GM12878 (cell line): ENCODE results near the gene CHERP.

Experiments
- BACH1 ChIP-seq: fragments of 450-650 bp; IDR thresholded peaks from 2 replicates; pipeline ENCODE4 v1.6.1; 2017; ENCODE audit warnings: mild to moderate bottlenecking, borderline replicate concordance
- BCL11A ChIP-seq: IDR thresholded peaks from 2 replicates; pipeline ENCODE4 v1.6.1; 2011; ENCODE audit warnings: low read depth, low read length
- CBX3 ChIP-seq: fragments of 200-600 bp; sonication (generic); IDR thresholded peaks from 2 replicates; pipeline ENCODE4 v1.6.1; 2016; ENCODE audit warnings: low read depth, borderline replicate concordance
- CTCF ChIP-seq, 3 experiments: IDR thresholded peaks in 2 of 3; conservative IDR thresholded peaks in 1 of 3; 2 replicates each; pipeline ENCODE4 v1.5.1; 2011; ENCODE audit warnings: low read depth in 3 of 3, low read length in 3 of 3, mild to moderate bottlenecking in 3 of 3, control low read depth in 2 of 3, moderate library complexity in 2 of 3, inconsistent platforms in 1 of 3, mixed read lengths in 1 of 3; ENCODE audit not compliant: control insufficient read depth in 2 of 3, insufficient read depth in 1 of 3; ENCODE audit errors: extremely low read depth in 1 of 3
- EZH2 ChIP-seq: IDR thresholded peaks from 2 replicates; pipeline ENCODE4 v1.6.1; 2012; ENCODE audit warnings: low read depth, mild to moderate bottlenecking, control low read depth, inconsistent platforms, low read length, borderline replicate concordance; ENCODE audit not compliant: control insufficient read depth
- HDAC2 ChIP-seq: fragments of 200-600 bp; sonication (generic); IDR thresholded peaks from 2 replicates; pipeline ENCODE4 v1.6.1; 2017
- MTA3 ChIP-seq: IDR thresholded peaks from 2 replicates; pipeline ENCODE4 v1.6.1; 2012; ENCODE audit warnings: low read length, inconsistent platforms, borderline replicate concordance
- PAX5 ChIP-seq: IDR thresholded peaks from 2 replicates; pipeline ENCODE4 v1.6.1; 2011; ENCODE audit warnings: low read depth, low read length, borderline replicate concordance
- POLR2AphosphoS5 ChIP-seq: IDR thresholded peaks from 2 replicates; pipeline ENCODE4 v1.6.1; 2011; ENCODE audit warnings: mild to moderate bottlenecking, low read length, inconsistent platforms
- TF ChIP-seq, protein P1 (sequence below): fragments of 450-650 bp; IDR thresholded peaks from 2 replicates; pipeline ENCODE4 v1.6.1; 2016; ENCODE audit warnings: mild to moderate bottlenecking, moderate library complexity, borderline replicate concordance
- TF ChIP-seq, protein P2 (sequence below): IDR thresholded peaks from 2 replicates; pipeline ENCODE4 v1.6.1; 2012; ENCODE audit warnings: low read depth, low read length, improper control_type of control experiment
- TF ChIP-seq, protein P3 (sequence below): IDR thresholded peaks from 2 replicates; pipeline ENCODE4 v1.6.1; 2011; ENCODE audit warnings: borderline replicate concordance, low read depth, mild to moderate bottlenecking, moderate library complexity, low read length; ENCODE audit not compliant: insufficient read depth, poor library complexity, severe bottlenecking

DNA sequence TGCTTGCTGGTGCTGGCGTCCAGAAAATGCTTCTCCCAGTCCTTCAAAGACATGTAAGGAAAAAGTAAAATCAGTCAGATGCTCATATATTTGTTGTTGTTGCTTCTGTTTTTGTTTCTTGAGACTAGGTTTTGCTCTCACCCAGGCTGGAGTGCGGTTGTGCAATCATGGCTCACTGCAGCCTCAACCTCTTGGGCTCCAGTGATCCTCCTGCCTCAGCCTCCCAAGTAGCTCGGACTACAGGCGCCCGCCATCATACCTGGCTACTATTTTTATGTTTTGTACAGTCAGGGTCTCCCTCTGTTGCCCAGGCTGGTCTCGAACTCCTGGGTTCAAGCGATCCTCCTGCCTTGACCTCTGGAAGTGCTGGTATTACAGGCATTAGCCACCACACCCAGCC lies 59.5 kb downstream of the CHERP start:
- TF ChIP-seq CTCF (IDR thresholded peaks at IDR 0.05 in 2 of 3, conservative IDR thresholded peaks at IDR 0.05 in 1 of 3; ENCODE audit: control insufficient read depth in 2 of 3, extremely low read depth in 1 of 3, insufficient read depth in 1 of 3, low read depth in 3 of 3, low read length in 3 of 3) = no peak
- TF ChIP-seq HDAC2 = no peak
- TF ChIP-seq, protein P1, sequence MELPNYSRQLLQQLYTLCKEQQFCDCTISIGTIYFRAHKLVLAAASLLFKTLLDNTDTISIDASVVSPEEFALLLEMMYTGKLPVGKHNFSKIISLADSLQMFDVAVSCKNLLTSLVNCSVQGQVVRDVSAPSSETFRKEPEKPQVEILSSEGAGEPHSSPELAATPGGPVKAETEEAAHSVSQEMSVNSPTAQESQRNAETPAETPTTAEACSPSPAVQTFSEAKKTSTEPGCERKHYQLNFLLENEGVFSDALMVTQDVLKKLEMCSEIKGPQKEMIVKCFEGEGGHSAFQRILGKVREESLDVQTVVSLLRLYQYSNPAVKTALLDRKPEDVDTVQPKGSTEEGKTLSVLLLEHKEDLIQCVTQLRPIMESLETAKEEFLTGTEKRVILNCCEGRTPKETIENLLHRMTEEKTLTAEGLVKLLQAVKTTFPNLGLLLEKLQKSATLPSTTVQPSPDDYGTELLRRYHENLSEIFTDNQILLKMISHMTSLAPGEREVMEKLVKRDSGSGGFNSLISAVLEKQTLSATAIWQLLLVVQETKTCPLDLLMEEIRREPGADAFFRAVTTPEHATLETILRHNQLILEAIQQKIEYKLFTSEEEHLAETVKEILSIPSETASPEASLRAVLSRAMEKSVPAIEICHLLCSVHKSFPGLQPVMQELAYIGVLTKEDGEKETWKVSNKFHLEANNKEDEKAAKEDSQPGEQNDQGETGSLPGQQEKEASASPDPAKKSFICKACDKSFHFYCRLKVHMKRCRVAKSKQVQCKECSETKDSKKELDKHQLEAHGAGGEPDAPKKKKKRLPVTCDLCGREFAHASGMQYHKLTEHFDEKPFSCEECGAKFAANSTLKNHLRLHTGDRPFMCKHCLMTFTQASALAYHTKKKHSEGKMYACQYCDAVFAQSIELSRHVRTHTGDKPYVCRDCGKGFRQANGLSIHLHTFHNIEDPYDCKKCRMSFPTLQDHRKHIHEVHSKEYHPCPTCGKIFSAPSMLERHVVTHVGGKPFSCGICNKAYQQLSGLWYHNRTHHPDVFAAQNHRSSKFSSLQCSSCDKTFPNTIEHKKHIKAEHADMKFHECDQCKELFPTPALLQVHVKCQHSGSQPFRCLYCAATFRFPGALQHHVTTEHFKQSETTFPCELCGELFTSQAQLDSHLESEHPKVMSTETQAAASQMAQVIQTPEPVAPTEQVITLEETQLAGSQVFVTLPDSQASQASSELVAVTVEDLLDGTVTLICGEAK = no peak
- no peak for TF ChIP-seq BCL11A
- TF ChIP-seq POLR2AphosphoS5 = no peak
- TF ChIP-seq EZH2 = no peak
- TF ChIP-seq MTA3 = no peak
- no peak for TF ChIP-seq CBX3
- TF ChIP-seq, protein P2, sequence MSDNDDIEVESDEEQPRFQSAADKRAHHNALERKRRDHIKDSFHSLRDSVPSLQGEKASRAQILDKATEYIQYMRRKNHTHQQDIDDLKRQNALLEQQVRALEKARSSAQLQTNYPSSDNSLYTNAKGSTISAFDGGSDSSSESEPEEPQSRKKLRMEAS = no peak
- TF ChIP-seq, protein P3, sequence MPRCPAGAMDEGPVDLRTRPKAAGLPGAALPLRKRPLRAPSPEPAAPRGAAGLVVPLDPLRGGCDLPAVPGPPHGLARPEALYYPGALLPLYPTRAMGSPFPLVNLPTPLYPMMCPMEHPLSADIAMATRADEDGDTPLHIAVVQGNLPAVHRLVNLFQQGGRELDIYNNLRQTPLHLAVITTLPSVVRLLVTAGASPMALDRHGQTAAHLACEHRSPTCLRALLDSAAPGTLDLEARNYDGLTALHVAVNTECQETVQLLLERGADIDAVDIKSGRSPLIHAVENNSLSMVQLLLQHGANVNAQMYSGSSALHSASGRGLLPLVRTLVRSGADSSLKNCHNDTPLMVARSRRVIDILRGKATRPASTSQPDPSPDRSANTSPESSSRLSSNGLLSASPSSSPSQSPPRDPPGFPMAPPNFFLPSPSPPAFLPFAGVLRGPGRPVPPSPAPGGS = no peak
- TF ChIP-seq PAX5 = no peak
- no peak for TF ChIP-seq BACH1
